Measurements from ENCODE around the gene DOC2A.

- TF ChIP-seq POLR2A (IDR thresholded peaks at IDR 0.05): no peak
- no peak for TF ChIP-seq CTCF (IDR thresholded peaks at IDR 0.05)
Measured at GRCh38 chr16:29994600-29995323, 16.1 kb downstream of the DOC2A start.
